Glutamatergic neuron (in vitro differentiated cells): ENCODE measurements around the gene PIGL. TPM values are rescaled to one million over a fixed set of nuclear protein-coding genes. Genes with fewer than 3 reads are reported as not detected.

Experiments
- DNase-seq: peaks from one replicate; pipeline ENCODE4 v3.0.0; 2022
- H3K27ac Mint-ChIP-seq: one replicate; pipeline ENCODE4 v1.8.0; 2020; ENCODE audit warnings: mild to moderate bottlenecking, mixed read lengths, inconsistent platforms; ENCODE audit not compliant: unreplicated experiment
- H3K27me3 Mint-ChIP-seq: one replicate; pipeline ENCODE4 v1.8.0; 2020; ENCODE audit warnings: mild to moderate bottlenecking, moderate library complexity, mixed read lengths, inconsistent platforms; ENCODE audit not compliant: unreplicated experiment
- H3K36me3 Mint-ChIP-seq: one replicate; pipeline ENCODE4 v1.8.0; 2020; ENCODE audit warnings: mild to moderate bottlenecking, mixed read lengths, inconsistent platforms; ENCODE audit not compliant: unreplicated experiment
- H3K4me1 Mint-ChIP-seq: one replicate; pipeline ENCODE4 v1.8.0; 2020; ENCODE audit warnings: mild to moderate bottlenecking, low read depth, mixed read lengths, inconsistent platforms; ENCODE audit not compliant: unreplicated experiment
- H3K4me3 Mint-ChIP-seq: one replicate; pipeline ENCODE4 v1.8.0; 2020; ENCODE audit warnings: mild to moderate bottlenecking, mixed read lengths, inconsistent platforms; ENCODE audit not compliant: unreplicated experiment
- H3K9me3 Mint-ChIP-seq: one replicate; pipeline ENCODE4 v1.8.0; 2020; ENCODE audit warnings: mild to moderate bottlenecking, moderate library complexity, mixed read lengths, inconsistent platforms; ENCODE audit not compliant: unreplicated experiment
- total RNA-seq: library from RNA; stranded (reverse); fragmentation: NEBNext Ultra II Directional; extraction: Animal tissue kit (Norgen Biotek cat#: 25700); gene quantifications from one replicate; pipeline ENCODE4 v1.2.1, GENCODE V29; 2021; ENCODE audit not compliant: unreplicated experiment
- TF ChIP-seq, protein P1 (sequence below): fragments of 200-600 bp; sonication (generic); IDR thresholded peaks from one replicate; pipeline ENCODE4 v1.5.0; 2021; ENCODE audit not compliant: partially characterized antibody, unreplicated experiment

PIGL gene
- total RNA-seq, 1 donor from 2014 or later: 37.0 TPM

DNA sequence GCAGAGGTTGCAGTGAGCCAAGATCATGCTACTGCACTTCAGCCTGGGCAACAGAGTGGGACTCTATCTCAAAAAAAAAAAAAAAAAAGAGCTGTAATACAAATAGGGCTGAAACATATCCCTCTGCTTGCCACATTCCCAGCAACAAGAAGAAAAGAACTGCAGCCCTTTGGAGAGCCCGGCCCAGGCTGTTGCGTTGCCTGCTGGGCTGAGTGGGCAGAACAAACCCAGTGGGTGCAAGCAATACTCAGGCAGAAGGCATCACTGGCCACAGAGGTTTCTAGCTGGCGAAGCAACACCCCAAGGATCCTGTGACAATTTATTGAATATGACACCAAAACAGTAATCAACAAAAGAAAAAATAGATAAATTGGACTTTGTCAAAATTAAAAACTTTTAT, 44.0 kb downstream of the PIGL start:
- TF ChIP-seq, protein P1, sequence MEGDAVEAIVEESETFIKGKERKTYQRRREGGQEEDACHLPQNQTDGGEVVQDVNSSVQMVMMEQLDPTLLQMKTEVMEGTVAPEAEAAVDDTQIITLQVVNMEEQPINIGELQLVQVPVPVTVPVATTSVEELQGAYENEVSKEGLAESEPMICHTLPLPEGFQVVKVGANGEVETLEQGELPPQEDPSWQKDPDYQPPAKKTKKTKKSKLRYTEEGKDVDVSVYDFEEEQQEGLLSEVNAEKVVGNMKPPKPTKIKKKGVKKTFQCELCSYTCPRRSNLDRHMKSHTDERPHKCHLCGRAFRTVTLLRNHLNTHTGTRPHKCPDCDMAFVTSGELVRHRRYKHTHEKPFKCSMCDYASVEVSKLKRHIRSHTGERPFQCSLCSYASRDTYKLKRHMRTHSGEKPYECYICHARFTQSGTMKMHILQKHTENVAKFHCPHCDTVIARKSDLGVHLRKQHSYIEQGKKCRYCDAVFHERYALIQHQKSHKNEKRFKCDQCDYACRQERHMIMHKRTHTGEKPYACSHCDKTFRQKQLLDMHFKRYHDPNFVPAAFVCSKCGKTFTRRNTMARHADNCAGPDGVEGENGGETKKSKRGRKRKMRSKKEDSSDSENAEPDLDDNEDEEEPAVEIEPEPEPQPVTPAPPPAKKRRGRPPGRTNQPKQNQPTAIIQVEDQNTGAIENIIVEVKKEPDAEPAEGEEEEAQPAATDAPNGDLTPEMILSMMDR: no peak
- no peak overlapping the region for H3K4me3 Mint-ChIP-seq
- no peaks in the 10 kb centered on the region for H3K36me3 Mint-ChIP-seq
- H3K27ac Mint-ChIP-seq: no peak overlapping the region
- DNase-seq: no peak
- H3K9me3 Mint-ChIP-seq: peaks cover 1% of the 10 kb centered on the region
- H3K27me3 Mint-ChIP-seq: no peaks in the 10 kb centered on the region
- no peaks in the 10 kb centered on the region for H3K4me1 Mint-ChIP-seq

DNA sequence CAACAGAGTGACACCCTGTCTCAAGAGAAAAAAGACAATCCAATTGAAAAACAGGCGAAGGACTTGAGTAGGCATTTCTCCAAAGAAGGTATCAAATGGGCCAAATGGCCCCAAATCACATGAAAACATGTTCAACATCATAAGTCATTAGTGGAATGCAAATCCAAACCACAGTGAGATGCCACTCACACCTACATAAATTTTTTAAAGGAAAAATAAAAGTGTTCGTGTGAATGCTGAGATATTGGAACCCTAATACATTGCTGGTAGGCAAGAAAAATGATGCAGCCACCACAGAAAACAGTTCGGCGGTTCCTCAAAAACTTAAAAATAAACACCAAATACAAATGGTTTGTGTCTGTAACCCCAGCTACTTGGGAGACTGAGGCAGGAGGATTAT, 45.2 kb downstream of the PIGL start:
- Mint-ChIP-seq H3K27ac (no peak overlapping the region), H3K4me3 (no peak overlapping the region), H3K9me3 (peaks cover 1% of the 10 kb centered on the region), H3K27me3 (no peaks in the 10 kb centered on the region), H3K36me3 (no peaks in the 10 kb centered on the region), H3K4me1 (no peaks in the 10 kb centered on the region)
- no peak for DNase-seq
- TF ChIP-seq, protein P1: no peak

DNA sequence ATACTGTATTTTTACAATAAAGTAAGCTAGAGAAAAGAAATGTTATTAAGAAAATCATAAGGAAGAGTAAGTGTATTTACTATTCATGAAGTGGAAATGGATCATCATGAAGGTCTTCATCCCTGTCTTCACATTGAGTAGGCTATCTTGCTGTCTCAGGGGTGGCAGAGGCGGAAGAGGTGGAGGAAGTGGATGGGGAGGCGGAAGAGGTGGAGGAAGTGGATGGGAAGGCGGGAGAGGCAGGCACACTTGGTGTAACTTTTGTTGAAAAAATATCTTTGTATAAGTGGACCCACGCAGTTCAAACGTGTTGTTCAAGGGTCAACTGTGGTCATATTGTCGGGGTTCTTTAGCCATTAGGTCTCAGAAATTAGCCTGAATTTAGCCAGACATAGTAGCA, 50.2 kb downstream of the PIGL start:
- Mint-ChIP-seq H3K4me1 (no peaks in the 10 kb centered on the region), H3K27ac (no peak overlapping the region), H3K4me3 (no peak overlapping the region), H3K27me3 (no peaks in the 10 kb centered on the region), H3K9me3 (peaks cover 1% of the 10 kb centered on the region), H3K36me3 (no peaks in the 10 kb centered on the region)
- TF ChIP-seq, protein P1: no peak
- no peak for DNase-seq

DNA sequence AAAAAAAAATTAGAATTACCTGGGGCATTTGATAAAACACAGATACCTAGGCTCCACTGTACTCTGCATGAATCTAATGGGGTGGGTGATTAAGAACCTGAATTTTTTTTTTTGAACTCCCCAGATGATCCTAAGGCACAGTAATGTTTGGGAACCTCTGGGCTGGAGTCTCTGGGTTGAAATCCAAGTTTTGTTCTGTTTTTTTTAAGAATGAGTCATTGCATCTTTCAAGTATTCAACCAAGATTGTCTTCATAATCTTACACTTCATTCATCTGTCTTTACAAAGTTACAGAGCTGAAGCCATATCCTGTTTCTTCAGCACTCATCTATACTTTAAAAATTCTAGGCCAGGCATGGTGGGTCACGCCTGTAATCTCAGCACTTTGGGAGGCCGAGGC, 52.6 kb downstream of the PIGL start:
- H3K36me3 Mint-ChIP-seq: peaks cover 9% of the 10 kb centered on the region
- no peak overlapping the region for H3K27ac Mint-ChIP-seq

DNA sequence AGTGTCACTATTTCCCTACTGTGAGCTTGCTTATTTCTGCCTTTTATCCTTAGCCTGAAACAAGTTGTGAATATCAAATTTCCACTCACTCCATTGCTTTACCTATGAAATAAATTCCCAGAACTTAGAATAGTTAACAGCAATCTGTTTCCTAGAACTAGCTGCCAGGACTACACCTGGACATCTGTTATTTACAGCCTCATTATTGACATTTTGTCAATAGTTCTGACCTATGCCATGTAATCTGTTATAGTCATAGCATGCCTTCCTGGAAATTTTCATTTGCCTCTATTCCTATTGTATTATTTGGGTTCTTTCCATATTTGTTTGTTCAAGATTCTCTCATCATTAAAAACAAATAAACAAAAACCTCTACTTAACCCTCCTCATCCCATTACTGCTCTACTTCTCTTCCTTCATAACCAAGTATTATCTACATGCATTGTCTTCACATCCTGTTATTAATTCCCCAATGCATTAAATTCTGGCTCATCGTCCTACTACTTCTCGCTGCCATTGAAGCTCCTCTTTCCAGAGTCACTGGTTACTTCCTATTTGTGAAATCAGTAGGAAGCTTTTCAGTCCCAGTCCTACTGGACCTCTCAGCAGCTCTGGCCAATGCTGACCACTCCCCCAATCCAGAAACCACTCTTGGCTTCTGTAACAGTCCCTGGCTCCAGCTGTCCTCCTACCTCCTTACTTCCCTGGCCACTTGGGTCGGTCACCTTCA, 55.3 kb downstream of the PIGL start:
- Mint-ChIP-seq H3K36me3 (peaks cover 19% of the 10 kb centered on the region), H3K4me3 (no peak overlapping the region), H3K9me3 (no peaks in the 10 kb centered on the region), H3K4me1 (no peaks in the 10 kb centered on the region), H3K27ac (no peak overlapping the region), H3K27me3 (no peaks in the 10 kb centered on the region)
- TF ChIP-seq, protein P1: no peak
- DNase-seq: no peak

More for the DNA sequence above, 52.6 kb downstream of the PIGL start:
- no peak overlapping the region for H3K4me3 Mint-ChIP-seq
- peaks cover 1% of the 10 kb centered on the region for H3K9me3 Mint-ChIP-seq
- TF ChIP-seq, protein P1: no peak
- no peak for DNase-seq
- H3K27me3 Mint-ChIP-seq: no peaks in the 10 kb centered on the region
- no peaks in the 10 kb centered on the region for H3K4me1 Mint-ChIP-seq
